HG02981 (cell line): Measurements from ENCODE around the gene NADSYN1.
"Not testable (repeated sequence)": the region's sequence is repeated elsewhere in the genome, so short reads cannot be mapped to it uniquely, and the experiment has no call there.

Experiments used
- ATAC-seq: cut with Tn5 transposase; IDR thresholded peaks from one replicate; pipeline ENCODE4 v1.9.1; 2021; ENCODE audit warnings: mild to moderate bottlenecking, moderate library complexity; ENCODE audit not compliant: unreplicated experiment

The NADSYN1 gene

DNA sequence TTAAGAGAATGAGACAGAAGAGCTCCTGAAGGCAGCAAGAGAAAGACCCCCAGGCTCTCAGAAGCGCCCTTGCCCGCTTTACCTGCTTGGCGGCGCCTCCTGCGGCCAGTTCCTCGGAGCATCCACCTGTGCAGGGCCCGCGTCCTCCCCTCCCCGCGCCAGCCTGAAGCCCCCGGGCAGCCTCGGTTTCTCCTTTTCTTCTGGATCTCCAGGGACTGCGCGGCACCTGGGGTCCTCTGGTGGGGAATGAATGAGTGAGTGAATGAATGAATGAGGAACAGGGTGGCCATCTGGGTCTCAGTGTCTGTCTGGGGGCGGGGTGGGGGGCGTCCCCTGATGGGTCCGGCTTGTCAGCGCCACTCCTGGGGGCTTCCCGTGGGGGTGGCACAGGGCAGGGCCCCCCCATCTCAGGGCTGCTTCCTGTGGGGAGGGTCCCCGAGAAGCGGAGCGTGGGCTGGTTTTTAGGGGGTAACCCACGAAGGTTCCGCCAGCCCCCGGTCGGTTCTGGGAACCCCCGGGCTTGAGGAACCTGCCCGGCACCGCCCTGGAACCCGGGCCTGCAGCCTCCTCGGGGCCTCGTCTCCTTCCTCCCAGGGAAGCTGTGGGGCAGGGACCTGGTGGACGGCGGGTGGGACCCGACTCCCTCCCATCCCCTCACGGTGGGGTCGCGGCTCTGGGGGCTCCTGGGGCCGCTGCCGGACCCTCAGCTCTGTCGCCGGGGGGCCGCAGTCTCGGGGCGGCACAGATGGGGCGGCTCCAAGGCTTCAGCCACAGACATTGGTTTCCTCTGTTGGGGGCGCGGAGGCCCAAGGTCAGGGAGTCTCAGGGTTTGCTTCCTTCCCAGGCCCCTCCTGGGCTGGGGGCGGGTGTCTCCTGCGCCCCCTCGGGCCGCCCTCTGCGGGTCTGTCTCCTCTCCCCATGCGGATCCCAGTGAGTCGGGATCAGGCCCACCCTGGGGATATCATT, 65.8 kb downstream of the NADSYN1 start:
- ATAC-seq, result no peak

DNA sequence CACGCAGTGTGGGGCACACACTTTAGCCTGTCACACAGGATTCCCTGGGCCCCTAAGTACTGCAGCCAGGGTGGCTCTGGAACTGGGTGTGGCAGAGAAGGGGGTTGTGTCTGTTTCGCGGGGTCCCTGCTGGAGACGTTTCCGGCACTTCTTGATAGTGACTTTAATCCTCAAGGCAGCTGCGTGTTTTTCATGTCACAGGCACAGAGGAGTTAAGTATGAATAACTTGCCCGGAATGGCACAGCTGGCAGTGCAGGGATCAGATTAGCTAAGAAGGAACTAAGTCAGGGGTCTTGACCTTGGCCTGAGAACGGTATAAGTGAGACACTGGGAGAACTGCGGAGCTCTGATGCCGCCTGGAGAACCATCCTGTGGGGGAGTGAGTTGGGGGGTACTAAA, 66.5 kb downstream of the NADSYN1 start:
- no peak for ATAC-seq

DNA sequence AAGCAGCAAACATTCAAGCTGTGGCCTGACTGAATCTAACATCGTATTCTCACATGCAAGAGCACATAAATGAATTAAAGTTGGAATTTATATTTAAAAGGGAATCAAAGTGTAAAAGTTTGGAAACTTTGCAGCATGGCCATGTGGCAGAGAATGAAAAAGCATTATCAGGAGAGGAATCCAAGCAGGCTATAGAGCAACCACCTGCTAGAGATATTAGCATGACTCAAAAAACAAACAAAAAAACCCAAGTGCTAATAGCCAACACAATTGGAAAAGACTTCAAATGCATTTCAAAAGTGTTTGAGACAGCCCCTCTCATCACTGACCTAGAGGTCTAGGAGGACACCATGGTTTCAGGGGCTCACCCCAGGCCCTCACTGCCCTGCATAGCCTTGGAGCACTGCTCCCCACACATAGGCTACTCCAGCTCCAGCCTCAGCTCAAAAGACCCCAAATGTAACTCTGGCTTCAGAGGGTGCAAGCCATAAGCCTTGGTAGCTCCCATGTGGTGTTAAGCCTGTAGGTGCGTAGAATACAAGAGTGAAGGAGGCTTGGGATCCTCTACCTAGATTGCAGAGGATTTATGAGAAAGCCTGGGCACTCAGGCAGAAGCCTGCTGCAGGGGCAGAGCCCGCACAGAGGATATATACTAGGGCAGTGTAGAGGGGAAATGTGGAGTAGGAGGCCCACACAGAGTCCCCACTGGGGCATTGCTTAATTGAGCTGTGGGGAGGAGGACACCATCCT, 72.4 kb downstream of the NADSYN1 start:
- ATAC-seq, result no peak

DNA sequence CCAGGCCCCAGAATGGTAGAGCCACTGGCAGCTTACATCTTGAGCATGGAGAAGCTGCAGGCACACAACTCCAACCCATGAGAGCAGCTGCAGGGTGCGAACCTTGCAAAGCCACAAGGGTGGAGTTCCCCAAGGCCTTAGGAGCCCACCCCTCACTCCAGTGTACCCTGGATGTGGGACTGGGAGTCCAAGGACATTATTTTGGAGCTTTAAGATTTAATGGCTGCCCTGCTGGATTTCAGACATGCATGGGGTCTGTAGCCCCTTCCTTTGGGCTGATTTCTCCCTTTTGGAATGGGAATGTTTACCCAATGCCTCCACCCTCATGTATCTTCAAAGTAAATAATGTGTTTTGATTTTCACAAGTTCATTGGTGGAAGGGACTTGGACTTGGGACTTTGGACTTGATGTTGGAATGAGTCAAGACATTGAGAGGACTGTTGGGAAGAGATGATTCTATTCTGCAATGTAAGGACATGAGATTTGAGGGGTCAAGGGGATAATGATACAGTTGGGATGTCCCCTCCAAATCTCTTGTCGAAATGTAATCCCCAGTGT, 73.0 kb downstream of the NADSYN1 start:
- no peak for ATAC-seq

DNA sequence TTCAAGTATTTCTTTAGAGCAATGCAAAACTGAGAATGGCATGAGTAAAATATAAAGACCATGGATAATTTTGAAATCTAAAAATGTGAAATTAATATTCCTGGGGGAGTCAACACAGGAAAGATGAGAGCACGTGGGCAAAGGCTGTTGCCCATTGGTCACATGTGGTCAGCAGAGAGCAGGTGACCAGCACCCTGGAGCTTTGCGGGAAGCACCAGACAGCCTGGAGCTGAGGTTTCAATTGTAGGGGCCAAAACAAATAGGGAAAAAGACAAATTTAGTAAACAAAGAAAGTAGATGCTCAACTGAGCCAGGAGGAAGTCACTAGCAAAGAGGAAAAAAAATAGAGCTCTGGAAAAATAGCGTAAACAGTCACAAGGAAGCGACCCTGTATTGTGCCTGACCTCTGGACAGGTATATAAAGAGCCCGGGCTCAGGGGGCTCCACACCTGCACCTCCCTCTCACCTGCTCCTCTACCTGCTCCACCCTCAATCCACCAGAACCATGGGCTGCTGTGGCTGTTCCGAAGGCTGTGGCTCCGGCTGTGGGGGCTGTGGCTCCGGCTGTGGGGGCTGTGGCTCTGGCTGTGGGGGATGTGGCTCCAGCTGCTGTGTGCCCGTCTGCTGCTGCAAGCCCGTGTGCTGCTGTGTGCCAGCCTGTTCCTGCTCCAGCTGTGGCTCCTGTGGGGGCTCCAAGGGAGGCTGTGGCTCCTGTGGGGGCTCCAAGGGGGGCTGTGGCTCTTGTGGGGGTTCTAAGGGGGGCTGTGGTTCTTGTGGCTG, 74.0 kb downstream of the NADSYN1 start, which contains the start of gene KRTAP5-7:
KRTAP5-7 (plus strand) TSS at position 472 of the 780 bp plus-strand sequence; CDS start at position 506, 34 bp downstream.
- not testable (repeated sequence) for ATAC-seq

DNA sequence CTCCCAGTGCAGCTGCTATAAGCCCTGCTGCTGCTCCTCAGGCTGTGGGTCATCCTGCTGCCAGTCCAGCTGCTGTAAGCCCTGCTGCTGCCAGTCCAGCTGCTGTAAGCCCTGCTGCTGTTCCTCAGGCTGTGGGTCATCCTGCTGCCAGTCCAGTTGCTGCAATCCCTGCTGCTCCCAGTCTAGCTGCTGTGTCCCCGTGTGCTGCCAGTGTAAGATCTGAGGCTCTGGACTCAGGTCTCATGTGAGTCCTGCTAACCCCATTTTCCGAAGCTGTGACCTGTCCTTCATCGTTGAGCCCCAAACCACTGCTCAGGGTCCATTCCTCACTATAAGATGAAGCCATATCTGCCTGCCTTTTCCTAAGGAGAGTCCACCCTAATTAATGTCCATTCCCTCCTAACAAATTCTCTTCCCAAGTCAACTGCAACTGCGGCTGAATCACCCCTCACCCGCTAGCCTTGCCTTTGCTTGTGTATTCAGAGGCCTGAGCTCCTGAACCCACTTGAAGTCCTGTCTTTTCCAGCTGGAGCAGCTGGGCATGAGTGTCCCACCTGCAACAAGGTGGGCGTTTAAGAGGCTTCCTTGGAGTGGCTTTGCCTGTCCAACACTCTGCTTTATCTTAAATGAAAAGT, 74.7 kb downstream of the NADSYN1 start:
- ATAC-seq, result no peak

DNA sequence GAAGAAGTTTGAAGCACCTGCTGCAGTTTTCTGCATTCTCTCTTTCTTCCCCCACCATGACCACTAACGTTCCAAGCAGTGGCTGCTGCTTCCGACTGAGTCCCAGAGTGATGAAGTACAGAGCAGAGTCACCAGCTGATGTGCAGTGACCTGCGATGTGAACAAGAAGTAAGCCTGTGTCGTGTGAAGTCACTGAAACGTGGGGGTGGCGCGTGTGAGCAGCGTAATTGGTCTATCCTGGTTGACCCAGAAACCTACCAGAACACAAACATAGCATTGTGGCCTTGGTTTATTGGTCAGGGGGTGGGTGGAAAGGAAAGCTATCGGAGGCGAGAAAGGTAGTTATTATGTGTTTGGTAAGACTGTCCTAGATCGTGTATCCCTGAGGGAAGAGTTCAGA, 77.6 kb downstream of the NADSYN1 start:
- no peak for ATAC-seq

DNA sequence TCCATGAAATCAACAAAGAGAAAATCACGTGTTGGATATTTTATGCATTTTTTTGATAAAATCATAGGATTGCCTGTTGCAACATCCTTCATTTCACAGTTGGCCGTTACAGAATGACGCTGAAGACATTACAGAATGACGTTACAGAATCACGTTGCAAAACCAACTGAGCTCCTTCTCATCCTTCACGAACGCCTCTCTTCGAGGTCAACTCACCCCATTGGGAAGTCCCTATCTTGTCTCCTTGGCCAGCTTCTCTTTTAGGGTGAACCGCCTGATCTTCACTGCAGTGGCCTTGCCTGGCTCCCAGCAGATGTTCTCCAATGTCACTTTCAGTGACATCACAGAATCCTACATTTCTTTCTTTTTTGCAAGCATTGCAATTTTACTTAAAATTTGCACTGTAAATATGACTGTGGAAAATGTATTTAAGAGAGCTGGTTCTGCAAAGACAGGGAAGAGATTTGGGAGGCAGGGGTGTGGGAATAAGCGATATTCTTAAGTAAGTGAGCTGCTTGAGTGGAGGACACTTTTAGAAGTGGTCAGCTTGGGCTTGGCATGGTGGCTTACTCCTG, 79.1 kb downstream of the NADSYN1 start:
- ATAC-seq, result no peak

DNA sequence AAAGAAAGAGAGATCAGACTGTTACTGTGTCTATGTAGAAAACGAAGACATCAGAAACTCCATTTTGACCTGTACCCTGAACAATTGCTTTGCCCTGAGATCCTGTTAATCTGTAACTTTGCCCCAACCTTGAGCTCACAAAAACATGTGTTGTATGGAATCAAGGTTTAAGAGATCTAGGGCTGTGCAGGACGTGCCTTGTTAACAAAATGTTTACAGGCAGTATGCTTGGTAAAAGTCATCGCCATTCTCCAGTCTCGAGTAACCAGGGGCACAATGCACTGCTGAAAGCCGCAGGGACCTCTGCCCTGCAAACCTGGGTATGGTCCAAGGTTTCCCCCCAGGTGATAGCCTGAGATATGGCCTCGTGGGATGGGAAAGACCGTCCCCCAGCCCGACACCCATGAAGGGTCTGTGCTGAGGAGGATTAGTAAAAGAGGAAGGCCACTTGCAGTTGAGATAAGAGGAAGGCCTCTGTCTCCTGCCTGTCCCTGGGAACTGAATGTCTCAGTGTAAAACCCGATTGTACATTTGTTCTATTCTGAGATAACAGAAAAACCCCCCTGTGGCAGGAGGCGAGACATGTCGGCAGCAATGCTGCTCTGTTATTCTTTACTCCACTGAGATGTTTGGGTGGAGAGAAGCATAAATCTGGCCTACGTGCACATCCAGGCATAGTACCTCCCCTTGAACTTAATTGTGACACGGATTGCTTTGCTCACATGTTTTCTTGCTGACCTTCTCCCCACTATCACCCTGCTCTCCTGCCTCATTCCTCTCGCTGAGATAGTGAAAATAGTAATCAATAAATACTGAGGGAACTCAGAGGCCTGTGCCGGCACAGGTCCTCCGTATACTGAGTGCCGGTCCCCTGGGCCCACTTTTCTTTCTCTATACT, 82.0 kb downstream of the NADSYN1 start:
- ATAC-seq, result not testable (repeated sequence)

DNA sequence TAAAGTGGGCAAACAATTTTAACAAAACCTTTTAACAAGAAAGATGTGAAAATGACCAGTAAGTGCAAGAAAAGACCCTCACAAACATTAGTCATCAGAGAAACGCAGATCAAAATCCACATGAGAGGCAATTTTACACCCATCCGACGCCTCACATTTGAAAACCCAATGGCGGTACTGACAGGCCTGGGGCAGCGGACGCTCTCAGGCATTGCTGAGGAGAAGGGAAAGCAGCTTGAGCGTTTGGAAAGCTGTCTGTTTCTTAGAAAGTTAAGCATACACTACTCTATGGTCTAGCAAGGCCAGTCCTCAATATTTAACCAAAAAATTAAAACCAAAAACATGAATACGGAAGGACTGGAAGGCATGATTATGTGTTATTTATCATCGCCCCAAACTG, 82.8 kb downstream of the NADSYN1 start:
- no peak for ATAC-seq

DNA sequence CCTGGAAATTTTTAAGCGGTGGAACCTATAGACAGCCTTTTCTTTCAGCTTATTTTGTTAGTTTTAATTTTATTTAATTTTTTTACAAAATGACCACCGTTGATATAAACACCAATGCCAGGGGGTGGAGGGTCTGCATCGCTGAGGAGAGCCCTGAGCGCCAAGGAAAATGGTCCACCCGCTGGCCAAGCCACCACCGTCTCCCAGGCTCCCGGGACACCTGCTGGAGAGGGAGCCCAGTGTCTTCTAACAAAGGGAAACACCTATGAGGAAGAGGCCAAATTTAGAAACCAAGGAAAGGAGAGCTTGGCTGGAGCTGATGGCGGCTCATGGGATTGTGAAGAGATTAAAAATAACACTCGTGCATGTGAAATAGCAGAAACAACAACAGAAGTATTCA, 84.5 kb downstream of the NADSYN1 start:
- no peak for ATAC-seq

DNA sequence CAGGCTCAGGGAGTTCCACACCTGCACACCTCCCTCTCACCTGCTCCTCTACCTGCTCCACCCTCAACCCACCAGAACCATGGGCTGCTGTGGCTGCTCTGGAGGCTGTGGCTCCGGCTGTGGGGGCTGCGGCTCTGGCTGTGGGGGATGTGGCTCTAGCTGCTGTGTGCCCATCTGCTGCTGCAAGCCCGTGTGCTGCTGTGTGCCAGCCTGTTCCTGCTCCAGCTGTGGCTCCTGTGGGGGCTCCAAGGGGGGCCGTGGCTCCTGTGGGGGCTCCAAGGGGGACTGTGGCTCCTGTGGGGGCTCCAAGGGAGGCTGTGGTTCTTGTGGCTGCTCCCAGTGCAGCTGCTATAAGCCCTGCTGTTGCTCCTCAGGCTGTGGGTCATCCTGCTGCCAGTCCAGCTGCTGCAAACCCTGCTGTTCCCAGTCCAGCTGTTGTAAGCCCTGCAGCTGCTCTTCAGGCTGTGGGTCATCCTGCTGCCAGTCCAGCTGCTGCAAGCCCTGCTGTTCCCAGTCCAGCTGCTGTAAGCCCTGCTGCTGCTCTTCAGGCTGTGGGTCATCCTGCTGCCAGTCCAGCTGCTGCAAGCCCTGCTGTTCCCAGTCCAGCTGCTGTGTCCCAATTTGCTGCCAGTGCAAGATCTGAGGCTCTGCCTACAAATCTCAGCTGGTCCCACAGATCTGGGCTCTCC, 85.1 kb downstream of the NADSYN1 start, which contains the start of gene KRTAP5-8:
KRTAP5-8 (plus strand) TSS at position 49 of the 689 bp plus-strand sequence; CDS start at position 80, 31 bp downstream.
- not testable (repeated sequence) for ATAC-seq

DNA sequence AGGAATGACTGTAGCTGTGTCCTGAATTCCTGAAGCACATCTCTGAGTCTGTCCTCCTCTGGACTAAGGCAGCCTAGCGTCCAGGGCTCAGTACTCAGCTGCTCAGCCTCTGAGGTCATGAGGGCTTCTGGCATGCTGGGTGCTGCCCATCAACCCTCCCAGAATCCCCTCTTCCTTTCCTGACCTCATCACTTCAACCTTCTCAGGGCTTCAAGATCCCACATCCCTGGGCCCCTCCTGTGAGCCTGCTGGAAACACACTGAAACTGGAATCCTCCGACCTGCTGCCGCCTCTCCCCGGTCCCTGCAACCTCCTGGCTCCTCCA, 85.6 kb downstream of the NADSYN1 start:
- ATAC-seq, result no peak

DNA sequence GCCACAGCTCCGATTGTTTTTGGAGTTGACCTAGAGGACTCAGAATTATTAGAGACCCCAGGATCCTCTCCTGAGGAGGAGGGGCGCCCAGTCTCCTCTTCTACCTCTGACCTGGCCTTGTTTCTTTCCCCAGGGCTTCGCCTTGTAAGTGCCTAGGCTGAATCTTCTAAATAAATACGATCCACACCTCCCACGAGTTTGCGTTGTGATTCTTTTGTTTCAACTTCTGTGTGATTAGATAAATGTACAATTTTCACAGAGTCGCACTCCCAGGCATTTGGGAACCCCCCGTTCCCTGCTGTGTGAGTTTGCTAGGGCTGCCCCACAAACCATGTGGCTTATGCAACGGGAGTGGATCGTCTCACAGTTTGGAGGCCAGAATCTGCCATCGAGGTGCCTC, 86.0 kb downstream of the NADSYN1 start:
- ATAC-seq, result no peak

DNA sequence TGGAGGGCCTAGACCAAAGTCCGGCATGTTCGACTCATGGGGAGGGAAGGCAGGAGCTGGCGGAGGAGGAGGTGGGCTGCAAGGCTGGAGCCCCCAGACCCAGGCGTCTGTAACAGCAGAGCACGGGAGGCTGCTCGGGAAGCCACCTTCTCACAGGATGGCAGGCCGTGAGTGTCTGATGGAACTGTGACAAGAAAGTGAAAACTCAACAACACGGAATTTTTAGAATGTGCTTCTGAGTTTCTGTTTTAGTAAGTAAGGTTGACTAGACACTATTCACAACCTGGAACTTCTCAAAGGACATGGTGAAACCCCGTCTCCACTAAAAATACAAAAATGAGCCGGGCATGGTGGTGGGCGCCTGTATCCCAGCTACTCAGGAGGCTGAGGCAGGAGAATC, 87.0 kb downstream of the NADSYN1 start:
- ATAC-seq, result not testable (repeated sequence)

DNA sequence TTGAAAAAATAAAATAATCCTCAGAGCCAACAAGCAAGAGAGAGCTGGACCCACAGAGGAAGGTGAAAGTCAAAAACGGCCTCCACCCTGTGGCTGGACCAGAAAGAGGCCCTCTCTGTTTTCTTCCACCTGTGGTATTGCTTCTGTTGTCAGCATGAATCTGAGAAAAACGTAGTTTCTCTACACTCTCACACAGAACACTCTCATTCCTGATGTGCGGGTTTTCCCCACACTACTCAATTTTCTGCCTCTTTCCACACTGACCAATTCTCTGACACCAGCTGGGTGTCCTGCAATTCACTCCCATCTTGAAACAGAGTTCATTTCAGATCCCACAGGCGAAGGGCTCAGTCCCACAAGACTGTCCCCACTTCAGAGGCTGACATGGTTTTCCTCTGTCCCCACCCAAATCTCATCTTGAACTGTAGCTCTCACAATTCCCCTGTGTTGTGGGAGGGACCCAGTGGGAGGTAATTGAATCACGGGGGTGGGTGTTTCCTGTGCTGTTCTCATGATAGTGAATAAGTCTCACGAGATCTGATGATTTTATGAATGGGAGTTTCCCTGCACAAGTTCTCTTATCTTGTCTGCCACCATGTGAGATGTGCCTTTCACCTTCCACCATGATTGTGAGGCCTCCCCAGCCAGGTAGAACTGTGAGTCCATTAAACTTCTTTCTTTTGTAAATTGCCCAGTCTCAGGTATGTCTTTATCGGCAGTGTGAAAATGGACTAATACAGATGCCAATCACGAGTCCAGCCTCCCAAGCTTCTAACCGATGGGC, 87.7 kb downstream of the NADSYN1 start:
- not testable (repeated sequence) for ATAC-seq

DNA sequence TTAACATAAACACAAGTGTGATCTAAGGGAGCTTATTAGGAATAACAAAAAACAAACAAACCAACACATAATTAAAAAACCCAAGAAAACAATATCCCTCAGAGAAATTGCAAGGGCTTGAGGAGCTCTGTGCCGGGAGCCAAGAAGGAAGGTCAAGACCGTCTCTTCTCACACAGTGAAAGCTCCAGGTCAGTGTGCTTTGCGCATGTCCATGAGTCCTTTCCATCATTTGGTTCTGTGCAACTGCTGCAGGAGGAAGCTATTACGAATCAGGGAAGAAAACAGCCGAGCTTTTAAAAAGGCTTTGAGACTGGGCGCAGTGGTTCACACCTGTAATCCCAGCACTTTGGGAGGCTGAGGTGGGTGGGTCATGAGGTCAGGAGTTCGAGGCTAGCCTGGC, 89.4 kb downstream of the NADSYN1 start:
- no peak for ATAC-seq
